Type B pancreatic cell (in vitro differentiated cells): ENCODE results near the gene GNAL. TPM values are rescaled to one million over a fixed set of nuclear protein-coding genes. Genes with fewer than 3 reads are reported as not detected.
A peak's percentile ranks its signal among the peaks of the same experiment; 100 is the strongest.

ENCODE experiments used
- DNase-seq: peaks from one replicate; pipeline ENCODE4 v3.0.0; 2021; ENCODE audit warnings: mixed read lengths; ENCODE audit not compliant: unreplicated experiment; ENCODE audit errors: extremely low spot score
- H3K27ac Mint-ChIP-seq: 2 replicates; pipeline ENCODE4 v1.8.0; 2021; ENCODE audit warnings: mild to moderate bottlenecking, mixed read lengths
- H3K27me3 Mint-ChIP-seq: 2 replicates; pipeline ENCODE4 v1.8.0; 2021; ENCODE audit warnings: mixed read lengths
- H3K36me3 Mint-ChIP-seq: 2 replicates; pipeline ENCODE4 v1.8.0; 2021; ENCODE audit warnings: mixed read lengths
- H3K4me1 Mint-ChIP-seq: one replicate; pipeline ENCODE4 v1.8.0; 2021; ENCODE audit warnings: mixed read lengths; ENCODE audit not compliant: unreplicated experiment
- H3K4me3 Mint-ChIP-seq: 2 replicates; pipeline ENCODE4 v1.8.0; 2021; ENCODE audit warnings: mild to moderate bottlenecking, mixed read lengths
- H3K9me3 Mint-ChIP-seq: 2 replicates; pipeline ENCODE4 v1.8.0; 2021; ENCODE audit warnings: mixed read lengths
- CTCF ChIP-seq: fragments of 200-600 bp; sonication (generic); conservative IDR thresholded peaks from 2 replicates; pipeline ENCODE4 v1.5.0; 2021; ENCODE audit warnings: antibody characterized with exemption, mild to moderate bottlenecking
- total RNA-seq: library from RNA; stranded (reverse); gene quantifications from 2 replicates; pipeline ENCODE4 v1.2.1, GENCODE V29; 2021; ENCODE audit warnings: low replicate concordance

GNAL gene
- total RNA-seq, 1 donor from 2014 or later = 12.9 TPM

- no peak overlapping the region for H3K27ac Mint-ChIP-seq
- H3K9me3 Mint-ChIP-seq = no peaks in the 10 kb centered on the region
- H3K4me1 Mint-ChIP-seq = peaks cover 10% of the 10 kb centered on the region
Measured at GRCh38 chr18:11877497-11878135, 188.6 kb downstream of the GNAL start.

GRCh38 chr18:11880586-11881304 is 191.7 kb downstream of the GNAL start:
- H3K36me3 Mint-ChIP-seq = peaks cover 18% of the 10 kb centered on the region
- no peak overlapping the region for H3K4me3 Mint-ChIP-seq
- TF ChIP-seq CTCF = no peak
- H3K27ac Mint-ChIP-seq = peak overlapping the region; percentile 74
- H3K4me1 Mint-ChIP-seq = peaks cover 10% of the 10 kb centered on the region
- H3K27me3 Mint-ChIP-seq = no peaks in the 10 kb centered on the region
- no peaks in the 10 kb centered on the region for H3K9me3 Mint-ChIP-seq
- DNase-seq = no peak

More at GRCh38 chr18:11877497-11878135, 188.6 kb downstream of the GNAL start:
- Mint-ChIP-seq H3K4me3 (no peak overlapping the region), H3K27me3 (no peaks in the 10 kb centered on the region), H3K36me3 (peaks cover 23% of the 10 kb centered on the region)
- no peak for DNase-seq
- no peak for TF ChIP-seq CTCF

GRCh38 chr18:11882636-11883035 is 193.6 kb downstream of the GNAL start:
- H3K4me3 Mint-ChIP-seq = no peak overlapping the region

GRCh38 chr18:11883153-11883552 is 194.1 kb downstream of the GNAL start:
- H3K9me3 Mint-ChIP-seq = no peaks in the 10 kb centered on the region
- no peak overlapping the region for H3K27ac Mint-ChIP-seq
- H3K36me3 Mint-ChIP-seq = peaks cover 21% of the 10 kb centered on the region
- no peak overlapping the region for H3K4me3 Mint-ChIP-seq
- DNase-seq = no peak
- no peak for TF ChIP-seq CTCF
- peaks cover 17% of the 10 kb centered on the region for H3K4me1 Mint-ChIP-seq
- H3K27me3 Mint-ChIP-seq = no peaks in the 10 kb centered on the region

More at GRCh38 chr18:11882636-11883035, 193.6 kb downstream of the GNAL start:
- no peak for TF ChIP-seq CTCF
- peaks cover 15% of the 10 kb centered on the region for H3K4me1 Mint-ChIP-seq
- H3K36me3 Mint-ChIP-seq = peaks cover 17% of the 10 kb centered on the region
- no peak overlapping the region for H3K27ac Mint-ChIP-seq
- no peak for DNase-seq
- H3K27me3 Mint-ChIP-seq = no peaks in the 10 kb centered on the region
- no peaks in the 10 kb centered on the region for H3K9me3 Mint-ChIP-seq

- Mint-ChIP-seq H3K4me1 (peaks cover 17% of the 10 kb centered on the region), H3K9me3 (no peaks in the 10 kb centered on the region), H3K27ac (no peak overlapping the region), H3K36me3 (peaks cover 24% of the 10 kb centered on the region), H3K27me3 (no peaks in the 10 kb centered on the region), H3K4me3 (no peak overlapping the region)
- DNase-seq = no peak
- no peak for TF ChIP-seq CTCF
Measured at GRCh38 chr18:11884396-11885030, 195.4 kb downstream of the GNAL start.
